Immature natural killer cell (primary cell): ENCODE results near the gene RRAD. TPM values are rescaled to one million over a fixed set of nuclear protein-coding genes. Genes with fewer than 3 reads are reported as not detected.

Experiments used
- DNase-seq, 3 donors: peaks; one replicate each; pipeline ENCODE4 v3.0.0; 2022; ENCODE audit warnings: mixed read lengths in 1 of 3
- H3K27ac Mint-ChIP-seq, 6 donors: one replicate each; pipeline ENCODE4 v1.8.0; 2020; ENCODE audit warnings: mixed read lengths in 6 of 6, mild to moderate bottlenecking in 5 of 6, inconsistent platforms in 4 of 6, moderate library complexity in 3 of 6
- H3K27me3 Mint-ChIP-seq, 3 donors: one replicate each; pipeline ENCODE4 v1.8.0; 2020 to 2021; ENCODE audit warnings: low read depth in 3 of 3, mild to moderate bottlenecking in 3 of 3, mixed read lengths in 3 of 3, moderate library complexity in 3 of 3, inconsistent platforms in 1 of 3
- H3K36me3 Mint-ChIP-seq, 3 donors: one replicate each; pipeline ENCODE4 v1.8.0; 2020; ENCODE audit warnings: mixed read lengths in 3 of 3, inconsistent platforms in 2 of 3, mild to moderate bottlenecking in 2 of 3
- H3K4me1 Mint-ChIP-seq, 2 donors: one replicate each; pipeline ENCODE4 v1.8.0; 2020; ENCODE audit warnings: inconsistent platforms in 2 of 2, mild to moderate bottlenecking in 2 of 2, mixed read lengths in 2 of 2, moderate library complexity in 1 of 2
- H3K4me3 Mint-ChIP-seq, 5 donors: one replicate each; pipeline ENCODE4 v1.8.0; 2020; ENCODE audit warnings: mild to moderate bottlenecking in 5 of 5, mixed read lengths in 5 of 5, inconsistent platforms in 3 of 5, moderate library complexity in 3 of 5
- H3K9me3 Mint-ChIP-seq, 6 donors: one replicate each; pipeline ENCODE4 v1.8.0; 2020; ENCODE audit warnings: mild to moderate bottlenecking in 6 of 6, mixed read lengths in 6 of 6, inconsistent platforms in 4 of 6, moderate library complexity in 3 of 6
- polyA plus RNA-seq, 3 donors: library from polyadenylated mRNA; unstranded; fragments of 300-500 nt; fragmentation: Illumina TruSeq; gene quantifications; one replicate each; pipeline ENCODE4 v1.2.3, GENCODE V29; 2021

RRAD gene
- polyA plus RNA-seq, 3 donors from 2014 or later = not detected

GRCh38 chr16:66880288-66881013 lies 44.9 kb downstream of the RRAD start, which contains the start of gene PDP2:
Gene PDP2 (plus strand): TSS chr16:66880515. CDS start chr16:66884285, 3,770 bp downstream.
- Mint-ChIP-seq H3K4me1 (peaks cover 24 to 50% of the 10 kb centered on the region in 2 donors), H3K9me3 (no peaks in the 10 kb centered on the region)

GRCh38 chr16:66878067-66878466 lies 47.3 kb downstream of the RRAD start:
- Mint-ChIP-seq H3K9me3 (no peaks in the 10 kb centered on the region), H3K27ac (peak overlapping the region; percentile 36 to 77 (median 61)), H3K27me3 (peaks cover 10 to 22% (median 10%) of the 10 kb centered on the region in 3 donors), H3K36me3 (no peaks in the 10 kb centered on the region), H3K4me1 (peaks cover 41 to 63% of the 10 kb centered on the region in 2 donors), H3K4me3 (peak overlapping the region; percentile 3 to 71 (median 57))
- DNase-seq = peak; percentile 15 to 40 (median 25)

More at GRCh38 chr16:66880288-66881013, 44.9 kb downstream of the RRAD start, which contains the start of gene PDP2:
- peaks cover 6 to 12% (median 7%) of the 10 kb centered on the region in 3 donors for H3K27me3 Mint-ChIP-seq
- peak; percentile 90 to 91 (median 91) for DNase-seq
- peaks cover 1 to 13% (median 6%) of the 10 kb centered on the region in 3 donors for H3K36me3 Mint-ChIP-seq
- H3K4me3 Mint-ChIP-seq = peak within 1 kb of the TSS; percentile 96 to 99 (median 99)
- H3K27ac Mint-ChIP-seq = peak within 1 kb of the TSS; percentile 76 to 97 (median 94)

GRCh38 chr16:66874079-66874775 lies 51.1 kb downstream of the RRAD start:
- peak overlapping the region; percentile 61 to 81 (median 62) for H3K4me3 Mint-ChIP-seq
- H3K27me3 Mint-ChIP-seq = peaks cover 3 to 16% (median 6%) of the 10 kb centered on the region in 3 donors
- H3K27ac Mint-ChIP-seq = peak overlapping the region; percentile 85 to 96 (median 92)
- H3K36me3 Mint-ChIP-seq = no peaks in the 10 kb centered on the region
- DNase-seq = peak in 2 of 3 donors; percentile 9 to 17
- H3K4me1 Mint-ChIP-seq = peaks cover 46 to 54% of the 10 kb centered on the region in 2 donors
- no peaks in the 10 kb centered on the region for H3K9me3 Mint-ChIP-seq

- H3K27me3 Mint-ChIP-seq = peaks cover 3 to 14% (median 6%) of the 10 kb centered on the region in 3 donors
- peak overlapping the region in 4 of 5 donors; percentile 82 to 90 (median 86) for H3K4me3 Mint-ChIP-seq
- H3K4me1 Mint-ChIP-seq = peaks cover 45 to 53% of the 10 kb centered on the region in 2 donors
- H3K27ac Mint-ChIP-seq = peak overlapping the region; percentile 85 to 96 (median 94)
- no peaks in the 10 kb centered on the region for H3K36me3 Mint-ChIP-seq
- no peaks in the 10 kb centered on the region for H3K9me3 Mint-ChIP-seq
- DNase-seq = no peak
These were observed 51.7 kb downstream of the RRAD start for GRCh38 chr16:66873685-66874055.

- peak overlapping the region; percentile 85 to 96 (median 91) for H3K27ac Mint-ChIP-seq
- H3K4me3 Mint-ChIP-seq = peak overlapping the region; percentile 77 to 90 (median 84)
- no peaks in the 10 kb centered on the region for H3K36me3 Mint-ChIP-seq
- peaks cover 3 to 13% (median 6%) of the 10 kb centered on the region in 3 donors for H3K27me3 Mint-ChIP-seq
- H3K9me3 Mint-ChIP-seq = no peaks in the 10 kb centered on the region
- DNase-seq = peak; percentile 94 to 95 (median 95)
- H3K4me1 Mint-ChIP-seq = peaks cover 39 to 47% of the 10 kb centered on the region in 2 donors
These were observed 52.2 kb downstream of the RRAD start for GRCh38 chr16:66872943-66873684.

- peaks cover 39 to 48% of the 10 kb centered on the region in 2 donors for H3K4me1 Mint-ChIP-seq
- no peak for DNase-seq
- peak overlapping the region; percentile 85 to 96 (median 91) for H3K27ac Mint-ChIP-seq
- peaks cover 4 to 10% (median 6%) of the 10 kb centered on the region in 3 donors for H3K27me3 Mint-ChIP-seq
- peaks cover 0 to 5% (median 0%) of the 10 kb centered on the region in 3 donors for H3K36me3 Mint-ChIP-seq
- H3K9me3 Mint-ChIP-seq = no peaks in the 10 kb centered on the region
- peak overlapping the region; percentile 77 to 90 (median 84) for H3K4me3 Mint-ChIP-seq
These were observed 52.8 kb downstream of the RRAD start for GRCh38 chr16:66872559-66872942.

GRCh38 chr16:66871840-66872239 lies 53.5 kb downstream of the RRAD start:
- H3K4me3 Mint-ChIP-seq = peak overlapping the region; percentile 29 to 57 (median 48)
- peaks cover 0 to 6% (median 0%) of the 10 kb centered on the region in 3 donors for H3K36me3 Mint-ChIP-seq
- no peaks in the 10 kb centered on the region for H3K9me3 Mint-ChIP-seq
- peaks cover 39 to 49% of the 10 kb centered on the region in 2 donors for H3K4me1 Mint-ChIP-seq
- peaks cover 4 to 10% (median 6%) of the 10 kb centered on the region in 3 donors for H3K27me3 Mint-ChIP-seq
- no peak for DNase-seq
- H3K27ac Mint-ChIP-seq = peak overlapping the region in 5 of 6 donors; percentile 42 to 85 (median 76)

Other genes with a start within 250 kb of the RRAD start
- under 1 TPM in 1 of 3 donors, not detected in 2; 0.19 TPM for gene CMTM4, start 228.8 kb downstream of the RRAD start, polyA plus RNA-seq
- gene DYNC1LI2, start 173.9 kb downstream of the RRAD start, polyA plus RNA-seq = 10 to 100 TPM; 15.3 to 41.1 (median 16.6) TPM
- under 1 TPM in 1 of 3 donors, not detected in 2; 0.11 TPM for gene TERB1, start 124.0 kb downstream of the RRAD start, polyA plus RNA-seq
- 10 to 100 TPM; 67.2 to 73.8 (median 69.8) TPM for gene NAE1, start 94.6 kb downstream of the RRAD start, polyA plus RNA-seq
- under 1 TPM; 0.12 to 0.25 (median 0.17) TPM for gene CA7, start 81.1 kb downstream of the RRAD start, polyA plus RNA-seq
- gene PDP2, start 45.0 kb downstream of the RRAD start, polyA plus RNA-seq = 1 to 10 TPM in 2 of 3 donors, not detected in 1; 2.2 to 3.1 TPM
- gene CDH16, start 6.7 kb downstream of the RRAD start, polyA plus RNA-seq = not detected
- gene CIAO2B, start 8.9 kb upstream of the RRAD start, polyA plus RNA-seq = 100 to 1,000 TPM; 125 to 157 (median 132) TPM
- 10 to 100 TPM; 13.8 to 26.2 (median 19.5) TPM for gene CES2, start 10.0 kb upstream of the RRAD start, polyA plus RNA-seq
- gene CES3, start 35.7 kb upstream of the RRAD start, polyA plus RNA-seq = not detected
- gene CES4A, start 63.1 kb upstream of the RRAD start, polyA plus RNA-seq = 1 to 10 TPM in 1 of 3 donors, under 1 TPM in 1, not detected in 1; 0.98 to 1.6 TPM
- gene CBFB, start 103.6 kb upstream of the RRAD start, polyA plus RNA-seq = 100 to 1,000 TPM in 1 of 3 donors, 10 to 100 TPM in 2; 93.5 to 118 (median 95.2) TPM
- gene PHAF1, start 184.4 kb upstream of the RRAD start, polyA plus RNA-seq = 10 to 100 TPM in 2 of 3 donors, 1 to 10 TPM in 1; 5.7 to 15.1 (median 14.4) TPM
- under 1 TPM in 2 of 3 donors, not detected in 1; 0.13 to 0.18 TPM for gene B3GNT9, start 225.5 kb upstream of the RRAD start, polyA plus RNA-seq
- gene TRADD, start 234.4 kb upstream of the RRAD start, polyA plus RNA-seq = 10 to 100 TPM; 44.9 to 53.7 (median 49.4) TPM
- 1 to 10 TPM; 3.8 to 7.4 (median 5.7) TPM for gene FBXL8, start 234.4 kb upstream of the RRAD start, polyA plus RNA-seq
- not detected for gene HSF4, start 239.2 kb upstream of the RRAD start, polyA plus RNA-seq
- gene NOL3, start 245.0 kb upstream of the RRAD start, polyA plus RNA-seq = under 1 TPM in 2 of 3 donors, not detected in 1; 0.18 to 0.47 TPM